NT2/D1 (cell line): ENCODE results near the gene GPR162.

Experiments
- YY1 ChIP-seq: IDR thresholded peaks from 2 replicates; pipeline ENCODE4 v1.6.1; 2011; ENCODE audit not compliant: insufficient read length, insufficient read depth
- ZNF274 ChIP-seq: IDR thresholded peaks from 2 replicates; pipeline ENCODE4 v1.6.1; 2011; ENCODE audit warnings: mild to moderate bottlenecking, low read depth, low read length

DNA sequence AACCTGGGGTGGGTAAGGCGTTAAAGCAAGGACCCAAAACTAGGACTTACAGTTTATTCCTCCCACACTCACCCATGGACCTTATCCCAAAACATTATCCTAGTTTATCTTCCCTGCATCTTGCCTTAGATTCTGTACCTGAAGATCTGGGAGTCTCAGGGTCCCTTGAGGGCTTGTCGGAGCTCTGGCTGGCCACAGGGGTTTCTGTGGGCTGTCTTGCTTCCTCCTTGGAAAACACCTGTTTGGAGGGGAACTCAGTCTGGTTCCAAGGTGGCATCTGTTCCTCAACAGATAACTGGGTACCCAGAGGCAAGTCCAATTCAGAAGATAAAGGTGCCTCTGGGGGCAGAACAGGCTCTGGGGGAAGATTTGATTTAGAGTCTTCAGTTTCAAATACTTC lies 27.8 kb downstream of the GPR162 start:
- no peak for TF ChIP-seq ZNF274
- TF ChIP-seq YY1: no peak
